Heart left ventricle (tissue), 13 donors: ENCODE results near the gene CARD8.

ENCODE experiments used
- CTCF ChIP-seq, 12 donors: fragments of 200-600 bp; sonication (generic) in 4 of 12; IDR thresholded peaks; one replicate each; pipeline versions ENCODE4 v1.5.0 to v1.8.0; 2018 to 2022; ENCODE audit warnings: antibody characterized with exemption in 12 of 12, mild to moderate bottlenecking in 5 of 12
- POLR2A ChIP-seq, 2 donors: fragments of 450-650 bp; IDR thresholded peaks; one replicate each; pipeline ENCODE4 v1.6.1; 2017; ENCODE audit warnings: antibody characterized with exemption in 2 of 2, mild to moderate bottlenecking in 2 of 2, moderate library complexity in 2 of 2
- donor health status: ischemic (EF 13 %, LVEDD 7.1; RV severe dilation, severe dysfunction).
- donor health status: DM: no; HTN: yes; CAD: no.
- donor health status: DM: no; HTN: no; CAD: no.
- donor health status: ischemic (EF 25% LVEDD 6.9; RV normal size, moderate dysfunction).
- donor health status: ischemic (EF 25% LVEDD 5.7; RV mildly dilated, moderate dysfunction).
- donor health status: ischemic (EF 35%, LVEDD 5.7; RV mildly dilated, moderate dysfunction).
- donor health status: nonischemic (EF 11% LVEDD 7.7; RV severe dilation, severe dysfunction).
- donor health status: DM: yes; HTN: yes; CAD: no.
- donor health status: PGD.
- donor health status: ischemic (EF 29% LVEDD 5.4; RV normal size, mild dysfunction).
- donor health status: nonischemic (EF 23%, LVEDD 6.1; RV moderate dilation, normal function).

- TF ChIP-seq CTCF (IDR thresholded peaks at IDR 0.05) = no peak
- no peak for TF ChIP-seq POLR2A (IDR thresholded peaks at IDR 0.05)
Observed at GRCh38 chr19:48210005-48210404, 45.7 kb downstream of the CARD8 start.
